ENCODE data around the gene KDM8.

DNA sequence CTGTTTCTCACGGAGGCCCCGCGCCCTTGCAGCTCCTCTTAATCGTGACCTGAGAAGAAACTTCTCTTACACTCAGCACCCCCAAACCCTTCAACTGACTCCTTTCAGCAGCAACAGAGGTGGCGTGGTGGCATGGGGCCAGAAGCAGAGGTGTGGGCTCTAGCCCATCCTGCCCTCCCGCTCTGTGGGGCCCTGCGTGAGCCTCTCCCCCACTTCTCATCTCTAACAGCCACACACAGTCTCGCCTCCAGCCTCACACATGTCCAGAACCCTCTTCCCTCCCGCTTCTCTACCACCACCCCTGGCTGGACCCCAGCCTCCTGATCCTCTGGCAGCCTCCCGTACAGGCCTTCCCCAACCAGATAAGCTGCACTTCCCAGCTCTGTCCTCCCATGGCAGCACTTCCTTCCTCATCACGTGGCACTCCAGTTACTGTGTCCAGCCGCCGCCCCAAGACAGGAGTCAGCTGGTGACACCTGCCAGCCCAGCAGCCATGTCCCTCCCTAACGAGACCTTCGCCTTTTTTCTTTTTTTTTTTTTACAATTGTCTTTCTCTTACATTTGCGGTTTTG, 34.8 kb downstream of the KDM8 start:
- no peak for TF ChIP-seq SP1 (CRISPR knock-in tag; conservative IDR thresholded peaks at IDR 0.05)
- TF ChIP-seq MAX (CRISPR knock-in tag; IDR thresholded peaks at IDR 0.05): no peak
- TF ChIP-seq, protein P1, sequence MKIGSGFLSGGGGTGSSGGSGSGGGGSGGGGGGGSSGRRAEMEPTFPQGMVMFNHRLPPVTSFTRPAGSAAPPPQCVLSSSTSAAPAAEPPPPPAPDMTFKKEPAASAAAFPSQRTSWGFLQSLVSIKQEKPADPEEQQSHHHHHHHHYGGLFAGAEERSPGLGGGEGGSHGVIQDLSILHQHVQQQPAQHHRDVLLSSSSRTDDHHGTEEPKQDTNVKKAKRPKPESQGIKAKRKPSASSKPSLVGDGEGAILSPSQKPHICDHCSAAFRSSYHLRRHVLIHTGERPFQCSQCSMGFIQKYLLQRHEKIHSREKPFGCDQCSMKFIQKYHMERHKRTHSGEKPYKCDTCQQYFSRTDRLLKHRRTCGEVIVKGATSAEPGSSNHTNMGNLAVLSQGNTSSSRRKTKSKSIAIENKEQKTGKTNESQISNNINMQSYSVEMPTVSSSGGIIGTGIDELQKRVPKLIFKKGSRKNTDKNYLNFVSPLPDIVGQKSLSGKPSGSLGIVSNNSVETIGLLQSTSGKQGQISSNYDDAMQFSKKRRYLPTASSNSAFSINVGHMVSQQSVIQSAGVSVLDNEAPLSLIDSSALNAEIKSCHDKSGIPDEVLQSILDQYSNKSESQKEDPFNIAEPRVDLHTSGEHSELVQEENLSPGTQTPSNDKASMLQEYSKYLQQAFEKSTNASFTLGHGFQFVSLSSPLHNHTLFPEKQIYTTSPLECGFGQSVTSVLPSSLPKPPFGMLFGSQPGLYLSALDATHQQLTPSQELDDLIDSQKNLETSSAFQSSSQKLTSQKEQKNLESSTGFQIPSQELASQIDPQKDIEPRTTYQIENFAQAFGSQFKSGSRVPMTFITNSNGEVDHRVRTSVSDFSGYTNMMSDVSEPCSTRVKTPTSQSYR (CRISPR knock-in tag; IDR thresholded peaks at IDR 0.05): no peak
- no peak for TF ChIP-seq SMAD4 (CRISPR knock-in tag; IDR thresholded peaks at IDR 0.05)
- TF ChIP-seq, protein P2, sequence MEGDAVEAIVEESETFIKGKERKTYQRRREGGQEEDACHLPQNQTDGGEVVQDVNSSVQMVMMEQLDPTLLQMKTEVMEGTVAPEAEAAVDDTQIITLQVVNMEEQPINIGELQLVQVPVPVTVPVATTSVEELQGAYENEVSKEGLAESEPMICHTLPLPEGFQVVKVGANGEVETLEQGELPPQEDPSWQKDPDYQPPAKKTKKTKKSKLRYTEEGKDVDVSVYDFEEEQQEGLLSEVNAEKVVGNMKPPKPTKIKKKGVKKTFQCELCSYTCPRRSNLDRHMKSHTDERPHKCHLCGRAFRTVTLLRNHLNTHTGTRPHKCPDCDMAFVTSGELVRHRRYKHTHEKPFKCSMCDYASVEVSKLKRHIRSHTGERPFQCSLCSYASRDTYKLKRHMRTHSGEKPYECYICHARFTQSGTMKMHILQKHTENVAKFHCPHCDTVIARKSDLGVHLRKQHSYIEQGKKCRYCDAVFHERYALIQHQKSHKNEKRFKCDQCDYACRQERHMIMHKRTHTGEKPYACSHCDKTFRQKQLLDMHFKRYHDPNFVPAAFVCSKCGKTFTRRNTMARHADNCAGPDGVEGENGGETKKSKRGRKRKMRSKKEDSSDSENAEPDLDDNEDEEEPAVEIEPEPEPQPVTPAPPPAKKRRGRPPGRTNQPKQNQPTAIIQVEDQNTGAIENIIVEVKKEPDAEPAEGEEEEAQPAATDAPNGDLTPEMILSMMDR (IDR thresholded peaks at IDR 0.05): no peak
- no peak for TF ChIP-seq ZBTB43 (CRISPR knock-in tag; IDR thresholded peaks at IDR 0.05)
- TF ChIP-seq, protein P3, sequence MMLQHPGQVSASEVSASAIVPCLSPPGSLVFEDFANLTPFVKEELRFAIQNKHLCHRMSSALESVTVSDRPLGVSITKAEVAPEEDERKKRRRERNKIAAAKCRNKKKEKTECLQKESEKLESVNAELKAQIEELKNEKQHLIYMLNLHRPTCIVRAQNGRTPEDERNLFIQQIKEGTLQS (CRISPR knock-in tag; conservative IDR thresholded peaks at IDR 0.05): no peak
- TF ChIP-seq NR2C2 (CRISPR knock-in tag; IDR thresholded peaks at IDR 0.05): no peak
- no peak for TF ChIP-seq GABPB1 (CRISPR knock-in tag; IDR thresholded peaks at IDR 0.05)
